Nucleus accumbens (tissue), 56 donors: Measurements from ENCODE around the gene ZBTB11.
A peak's percentile ranks its signal among the peaks of the same experiment; 100 is the strongest.
"Not testable (repeated sequence)": the region's sequence is repeated elsewhere in the genome, so short reads cannot be mapped to it uniquely, and the experiment has no call there.

Source experiments
- DNase-seq, 56 donors: peaks; one replicate each; lab custom pipeline; 2025; lab: John Stamatoyannopoulos, UW

The ZBTB11 gene

DNA sequence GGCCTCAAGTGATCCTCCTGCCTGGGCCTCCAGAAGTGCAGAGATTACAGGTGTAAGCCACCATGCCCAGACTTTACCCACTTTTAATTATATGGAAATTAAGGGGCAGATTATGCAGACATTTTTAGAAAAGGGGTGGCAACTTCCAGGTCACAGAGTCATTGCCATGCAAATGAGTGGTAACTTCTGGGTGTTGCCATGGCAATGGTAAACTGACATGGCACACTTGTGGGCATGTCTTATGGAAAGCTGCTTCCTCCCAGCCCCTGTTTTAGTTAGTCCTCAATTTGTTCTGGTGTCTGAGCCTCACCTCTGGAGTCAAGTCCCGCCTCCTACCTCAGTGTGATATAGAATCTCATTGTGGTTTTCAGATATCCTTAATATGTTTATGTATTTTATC lies 53.3 kb downstream of the ZBTB11 start:
- DNase-seq = no peak

DNA sequence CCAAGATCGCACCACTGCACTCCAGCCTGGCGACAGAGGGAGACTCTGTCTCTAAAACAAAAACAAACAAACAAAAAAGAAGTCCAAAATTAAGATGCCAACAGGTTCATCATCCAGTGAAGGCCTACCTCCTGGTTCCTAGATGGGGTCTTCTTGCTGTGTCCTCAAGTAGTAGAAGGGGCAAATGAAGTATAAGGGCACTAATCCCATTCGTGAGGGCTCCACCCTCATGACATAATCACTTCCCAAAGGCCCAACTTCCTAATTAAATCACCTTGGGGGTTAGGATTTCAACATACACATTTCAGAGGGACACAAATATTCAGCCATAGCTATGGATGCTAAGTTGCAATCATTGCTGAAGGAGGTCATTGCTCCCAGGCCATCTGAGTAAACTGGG lies 57.2 kb downstream of the ZBTB11 start:
- DNase-seq = no peak

DNA sequence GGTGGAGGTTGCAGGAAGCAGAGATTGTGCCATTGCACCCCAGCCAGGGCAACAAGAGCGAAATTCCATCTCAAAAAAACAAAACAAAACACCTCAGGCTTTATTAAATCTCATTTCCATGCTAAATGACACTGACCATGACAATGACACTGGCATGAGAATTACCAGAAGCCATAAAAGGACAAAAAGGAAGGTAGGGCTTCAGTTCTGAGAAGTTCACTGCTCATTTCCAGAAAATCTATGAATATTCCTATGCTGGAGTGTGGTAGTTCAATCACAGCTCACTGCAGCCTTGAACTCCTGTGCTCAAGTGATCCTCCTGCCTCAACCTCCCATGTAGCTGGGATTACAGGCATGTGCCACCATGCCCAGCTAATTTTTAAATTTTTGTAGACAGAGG lies 58.2 kb downstream of the ZBTB11 start:
- DNase-seq = no peak

DNA sequence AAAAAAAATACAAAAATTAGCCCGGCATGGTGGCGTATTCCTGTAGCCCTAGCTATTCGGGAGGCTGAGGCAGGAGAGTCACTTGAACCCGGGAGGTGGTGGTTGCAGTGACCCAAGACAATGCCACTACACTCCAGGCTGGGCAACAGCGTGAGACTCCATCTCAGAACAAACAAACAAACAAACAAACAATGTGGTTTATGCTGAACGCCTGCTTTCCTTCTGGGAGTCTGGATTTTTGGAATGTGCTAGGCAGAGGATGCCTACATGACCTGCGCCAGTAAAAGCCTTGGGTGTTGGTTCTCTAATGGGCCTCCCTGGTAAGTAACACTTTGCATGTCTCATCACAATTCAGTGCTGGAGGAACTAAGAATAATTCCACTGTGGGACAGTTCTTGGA lies 59.5 kb downstream of the ZBTB11 start:
- no peak for DNase-seq

DNA sequence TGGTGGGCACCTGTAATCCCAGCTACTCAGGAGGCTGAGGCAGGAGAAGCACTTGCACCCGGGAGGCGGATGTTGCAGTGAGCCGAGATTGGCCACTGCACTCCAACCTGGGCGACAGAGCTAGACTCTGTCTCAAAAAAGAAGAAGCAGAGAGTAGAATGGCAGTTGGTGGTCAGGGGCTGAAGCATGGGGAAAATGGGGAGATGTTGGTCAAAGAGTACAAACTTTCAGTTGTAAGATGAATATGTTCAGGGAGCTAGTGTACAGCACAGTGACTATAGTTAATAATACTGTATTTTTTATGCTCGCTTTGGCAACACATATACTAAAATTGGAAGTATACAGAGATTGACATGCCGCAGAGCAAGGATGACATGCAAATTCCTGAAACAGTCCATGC lies 61.4 kb downstream of the ZBTB11 start:
- no peak for DNase-seq

DNA sequence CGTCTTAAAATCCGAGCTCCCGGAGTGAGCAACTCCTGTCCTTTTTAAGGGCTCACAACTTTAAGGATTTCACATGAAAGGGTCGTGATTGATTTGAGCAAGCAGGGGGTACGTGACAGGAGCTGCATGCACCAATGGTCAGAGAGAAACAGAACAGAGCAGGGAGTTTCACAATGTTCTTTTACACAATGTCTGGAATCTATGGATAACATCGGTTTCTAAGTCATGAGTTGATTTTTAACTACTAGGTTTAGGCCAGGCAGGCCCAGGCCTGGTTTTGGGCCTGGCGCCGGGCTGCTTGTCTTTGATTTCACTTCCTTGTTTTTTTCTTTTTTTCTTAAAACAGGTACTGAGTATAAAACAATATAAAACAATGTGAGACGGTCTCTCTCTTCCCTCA lies 63.9 kb downstream of the ZBTB11 start:
- not testable (repeated sequence) for DNase-seq

DNA sequence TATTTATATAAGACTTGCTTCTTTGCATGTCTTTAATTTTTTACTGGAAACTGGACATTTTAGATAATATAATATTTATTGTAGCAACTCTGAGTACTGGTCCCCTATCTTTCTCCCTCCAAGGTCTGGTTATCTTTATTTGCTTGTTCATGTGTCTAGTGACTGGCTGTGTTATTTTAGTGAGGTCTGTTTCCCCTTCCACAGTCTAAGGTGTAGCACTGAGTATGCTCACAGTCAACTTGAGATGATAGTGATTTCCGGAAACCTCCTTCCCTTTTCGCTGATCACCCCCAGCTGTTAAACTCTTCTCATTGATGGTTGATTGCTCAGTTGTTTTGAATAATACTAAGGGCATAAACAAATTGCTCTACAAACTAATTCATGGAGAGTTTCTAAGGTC lies 65.9 kb downstream of the ZBTB11 start:
- DNase-seq = no peak

DNA sequence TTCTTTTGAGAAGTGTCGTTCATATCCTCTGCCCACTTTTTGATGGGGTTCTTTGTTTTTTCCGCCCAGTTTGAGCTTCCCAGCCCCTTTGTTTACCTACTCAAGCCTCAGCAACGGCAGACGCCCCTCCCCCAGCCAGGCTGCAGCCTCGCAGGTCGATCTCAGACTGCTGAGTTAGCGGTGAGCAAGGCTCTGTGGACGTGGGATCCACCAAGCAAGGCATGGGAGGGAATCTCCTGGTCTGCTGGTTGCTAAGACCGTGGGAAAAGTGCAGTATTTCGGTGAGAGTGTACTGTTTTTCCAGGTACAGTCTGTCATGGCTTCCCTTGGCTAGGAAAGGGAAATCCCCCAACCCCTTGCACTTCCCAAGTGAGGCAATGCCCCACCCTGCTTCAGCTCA lies 71.5 kb downstream of the ZBTB11 start:
- DNase-seq = not testable (repeated sequence)

DNA sequence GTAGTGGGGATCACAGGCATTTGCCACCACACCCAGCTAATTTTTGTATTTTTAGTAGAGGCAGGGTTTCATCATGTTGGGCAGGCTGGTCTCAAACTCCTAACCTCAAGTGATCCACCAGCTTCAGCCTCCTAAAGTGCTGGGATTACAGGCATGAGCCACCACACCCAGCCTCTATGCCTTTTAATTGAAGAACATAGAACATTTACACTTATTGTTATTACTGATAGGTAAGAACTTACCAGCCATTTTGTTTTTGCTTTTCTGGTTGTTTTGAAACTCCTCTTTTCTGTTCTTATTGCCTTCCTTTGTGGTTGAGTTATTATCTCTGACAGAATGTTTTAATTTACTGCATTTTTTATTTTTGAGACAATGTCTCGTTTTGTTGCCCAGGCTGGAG lies 73.7 kb downstream of the ZBTB11 start:
- DNase-seq = no peak

DNA sequence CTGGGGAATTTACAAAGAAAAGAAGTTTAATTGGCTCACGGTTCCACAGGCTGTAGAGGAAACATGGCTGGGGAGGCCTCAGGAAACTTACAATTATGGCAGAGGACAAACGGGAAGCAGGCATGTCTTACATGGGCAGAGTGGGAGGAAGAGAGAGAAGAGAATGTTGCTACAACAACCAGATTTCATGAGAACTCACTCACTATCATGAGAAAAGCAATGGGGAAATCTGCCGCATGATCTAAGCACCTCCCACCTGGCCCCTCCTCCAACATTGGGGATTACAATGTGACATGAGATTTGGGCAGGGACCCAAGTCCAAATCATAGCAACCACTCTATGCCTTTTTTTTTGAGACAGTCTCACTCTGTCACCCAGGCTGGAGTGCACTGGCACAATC lies 74.2 kb downstream of the ZBTB11 start:
- peak in 1 of 56 donors; percentile 1 for DNase-seq
